ENCODE results near the gene CFTR. TPM values are rescaled to one million over a fixed set of nuclear protein-coding genes. Genes with fewer than 3 reads are reported as not detected.

Gene CFTR
- total and polyA plus RNA-seq, 8 donors: 124 to 460 (median 292) TPM

DNA sequence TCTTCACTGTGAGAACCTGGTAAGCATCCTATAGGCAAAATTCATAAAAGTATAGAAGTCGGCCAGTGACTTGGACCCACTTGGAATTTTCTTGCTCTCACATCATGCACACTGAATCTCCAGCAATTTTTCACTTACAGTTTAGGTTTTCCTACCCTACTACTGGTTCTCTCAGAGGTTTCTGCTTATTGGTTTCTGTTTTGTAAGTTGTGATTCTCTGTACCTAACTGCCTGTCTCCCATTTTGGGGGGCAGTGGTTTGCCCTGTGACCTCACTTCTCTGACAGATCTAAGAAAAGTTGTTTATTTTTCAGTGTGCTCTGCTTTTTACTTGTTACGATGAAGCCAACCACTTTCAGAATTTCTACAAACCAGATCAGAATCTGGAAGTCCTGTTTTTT lies 158.1 kb downstream of the CFTR start:
- no peak for FAIRE-seq
- Histone ChIP-seq H3K27me3 (no peaks in the 10 kb centered on the region), H3K27ac (no peak overlapping the region), H3K36me3 (peaks cover 0 to 4% (median 0%) of the 10 kb centered on the region in 3 donors), H3K9me3 (no peaks in the 10 kb centered on the region), H3K4me1 (no peaks in the 10 kb centered on the region), H3K4me3 (no peak overlapping the region)
- intact Hi-C loops (cut with DNase I): no loop called here
- ATAC-seq: no peak
- 73 to 79% methylated on average over 2 of the region's 2 CpGs for WGBS, 2 donors
- TF ChIP-seq, protein P1, sequence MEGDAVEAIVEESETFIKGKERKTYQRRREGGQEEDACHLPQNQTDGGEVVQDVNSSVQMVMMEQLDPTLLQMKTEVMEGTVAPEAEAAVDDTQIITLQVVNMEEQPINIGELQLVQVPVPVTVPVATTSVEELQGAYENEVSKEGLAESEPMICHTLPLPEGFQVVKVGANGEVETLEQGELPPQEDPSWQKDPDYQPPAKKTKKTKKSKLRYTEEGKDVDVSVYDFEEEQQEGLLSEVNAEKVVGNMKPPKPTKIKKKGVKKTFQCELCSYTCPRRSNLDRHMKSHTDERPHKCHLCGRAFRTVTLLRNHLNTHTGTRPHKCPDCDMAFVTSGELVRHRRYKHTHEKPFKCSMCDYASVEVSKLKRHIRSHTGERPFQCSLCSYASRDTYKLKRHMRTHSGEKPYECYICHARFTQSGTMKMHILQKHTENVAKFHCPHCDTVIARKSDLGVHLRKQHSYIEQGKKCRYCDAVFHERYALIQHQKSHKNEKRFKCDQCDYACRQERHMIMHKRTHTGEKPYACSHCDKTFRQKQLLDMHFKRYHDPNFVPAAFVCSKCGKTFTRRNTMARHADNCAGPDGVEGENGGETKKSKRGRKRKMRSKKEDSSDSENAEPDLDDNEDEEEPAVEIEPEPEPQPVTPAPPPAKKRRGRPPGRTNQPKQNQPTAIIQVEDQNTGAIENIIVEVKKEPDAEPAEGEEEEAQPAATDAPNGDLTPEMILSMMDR (IDR thresholded peaks at IDR 0.05): no peak
- no peak for DNase-seq

DNA sequence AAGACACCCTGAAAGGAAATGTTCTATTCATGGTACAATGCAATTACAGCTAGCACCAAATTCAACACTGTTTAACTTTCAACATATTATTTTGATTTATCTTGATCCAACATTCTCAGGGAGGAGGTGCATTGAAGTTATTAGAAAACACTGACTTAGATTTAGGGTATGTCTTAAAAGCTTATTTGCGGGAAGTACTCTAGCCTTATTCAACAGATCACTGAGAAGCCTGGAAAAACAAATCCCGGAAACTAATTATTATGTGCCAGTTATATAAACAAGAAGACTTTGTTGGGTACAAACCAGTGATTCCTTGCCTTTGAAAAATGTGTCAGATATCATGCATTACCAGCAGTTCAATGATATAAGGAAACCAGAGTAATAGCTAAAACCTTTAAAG lies 160.1 kb downstream of the CFTR start:
- WGBS, 2 donors: 65 to 70% methylated on average over 2 of the region's 2 CpGs
- intact Hi-C loops (cut with DNase I): no loop called here
- no peak for FAIRE-seq

DNA sequence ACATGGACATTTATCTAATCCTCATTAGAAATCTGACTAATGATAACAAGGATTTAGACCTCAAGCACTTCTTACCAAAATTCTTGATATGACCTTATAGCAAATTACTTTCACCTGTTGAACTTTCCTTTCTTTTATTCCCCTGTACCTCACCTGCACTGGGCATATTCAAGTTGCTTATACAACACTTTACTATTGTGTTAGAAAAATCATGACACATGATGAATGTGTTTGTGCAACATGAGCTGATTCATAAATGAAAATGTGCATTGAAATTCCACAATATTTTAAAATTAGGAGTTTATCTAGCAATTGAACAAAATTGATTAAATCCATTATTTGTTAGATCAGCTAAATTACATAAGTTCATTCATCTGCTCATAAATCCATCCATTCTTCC lies 160.6 kb downstream of the CFTR start:
- no peak for DNase-seq
- peaks cover 0 to 11% (median 1%) of the 10 kb centered on the region in 3 donors for H3K36me3 ChIP-seq
- H3K4me1 ChIP-seq: peaks cover 0 to 7% (median 0%) of the 10 kb centered on the region in 3 donors
- no peaks in the 10 kb centered on the region for H3K27me3 ChIP-seq
- no peak for ATAC-seq
- TF ChIP-seq, protein P1 (IDR thresholded peaks at IDR 0.05): no peak
- H3K27ac ChIP-seq: no peak overlapping the region
- no peaks in the 10 kb centered on the region for H3K9me3 ChIP-seq
- no peak overlapping the region for H3K4me3 ChIP-seq
- intact Hi-C loops (cut with DNase I): no loop called here
- FAIRE-seq: no peak

More for the DNA sequence above, 160.1 kb downstream of the CFTR start:
- DNase-seq (no peak), ATAC-seq (peak in 1 of 4 donors; percentile 10)
- Histone ChIP-seq H3K27me3 (no peaks in the 10 kb centered on the region), H3K9me3 (no peaks in the 10 kb centered on the region), H3K4me3 (no peak overlapping the region), H3K27ac (no peak overlapping the region), H3K36me3 (peaks cover 0 to 11% (median 0%) of the 10 kb centered on the region in 3 donors), H3K4me1 (peaks cover 0 to 2% (median 0%) of the 10 kb centered on the region in 3 donors)
- TF ChIP-seq, protein P1 (IDR thresholded peaks at IDR 0.05): no peak

DNA sequence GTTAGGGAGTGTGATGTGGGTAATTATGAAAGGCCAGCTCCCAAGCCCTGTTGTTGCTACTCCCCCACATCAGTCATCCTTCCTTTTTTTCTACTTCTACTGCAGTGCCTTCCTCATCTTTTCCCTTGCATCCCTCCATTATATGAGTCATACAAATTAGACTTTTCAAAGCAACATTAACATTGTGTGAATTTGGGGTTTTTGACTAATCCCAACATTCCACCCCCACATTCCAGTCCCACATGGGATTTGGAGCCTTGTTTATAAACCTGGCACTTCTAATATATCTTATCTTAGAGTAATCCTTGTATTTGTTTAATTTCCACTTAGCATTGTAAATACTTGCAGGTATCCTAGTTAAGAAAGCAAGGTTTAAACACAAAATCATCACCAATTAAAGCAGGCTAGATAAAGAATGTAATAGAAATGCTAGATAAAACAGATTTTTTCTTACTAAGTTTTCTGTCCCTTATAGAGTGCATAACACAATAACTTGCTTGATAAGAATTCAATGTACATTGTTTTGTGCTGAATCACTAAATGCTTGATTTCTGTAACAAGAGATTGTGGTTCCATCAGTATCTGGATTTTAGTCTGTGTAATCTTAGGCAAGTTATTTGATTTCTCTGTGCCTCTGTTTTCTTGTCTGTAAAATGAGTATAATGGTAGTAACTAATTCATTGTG lies 165.8 kb downstream of the CFTR start:
- no peak overlapping the region for H3K4me3 ChIP-seq

More for the DNA sequence above, 165.8 kb downstream of the CFTR start:
- no peak overlapping the region for H3K27ac ChIP-seq
- peaks cover 0 to 11% (median 4%) of the 10 kb centered on the region in 3 donors for H3K36me3 ChIP-seq
- intact Hi-C loops (cut with DNase I): no loop called here
- H3K27me3 ChIP-seq: no peaks in the 10 kb centered on the region
- TF ChIP-seq, protein P1 (IDR thresholded peaks at IDR 0.05): no peak
- ATAC-seq (no peak), DNase-seq (no peak), FAIRE-seq (no peak)
- H3K9me3 ChIP-seq: no peaks in the 10 kb centered on the region
- H3K4me1 ChIP-seq: peaks cover 0 to 12% (median 0%) of the 10 kb centered on the region in 3 donors
